ENCODE data around the gene BAMBI.

- TF ChIP-seq, protein P1, sequence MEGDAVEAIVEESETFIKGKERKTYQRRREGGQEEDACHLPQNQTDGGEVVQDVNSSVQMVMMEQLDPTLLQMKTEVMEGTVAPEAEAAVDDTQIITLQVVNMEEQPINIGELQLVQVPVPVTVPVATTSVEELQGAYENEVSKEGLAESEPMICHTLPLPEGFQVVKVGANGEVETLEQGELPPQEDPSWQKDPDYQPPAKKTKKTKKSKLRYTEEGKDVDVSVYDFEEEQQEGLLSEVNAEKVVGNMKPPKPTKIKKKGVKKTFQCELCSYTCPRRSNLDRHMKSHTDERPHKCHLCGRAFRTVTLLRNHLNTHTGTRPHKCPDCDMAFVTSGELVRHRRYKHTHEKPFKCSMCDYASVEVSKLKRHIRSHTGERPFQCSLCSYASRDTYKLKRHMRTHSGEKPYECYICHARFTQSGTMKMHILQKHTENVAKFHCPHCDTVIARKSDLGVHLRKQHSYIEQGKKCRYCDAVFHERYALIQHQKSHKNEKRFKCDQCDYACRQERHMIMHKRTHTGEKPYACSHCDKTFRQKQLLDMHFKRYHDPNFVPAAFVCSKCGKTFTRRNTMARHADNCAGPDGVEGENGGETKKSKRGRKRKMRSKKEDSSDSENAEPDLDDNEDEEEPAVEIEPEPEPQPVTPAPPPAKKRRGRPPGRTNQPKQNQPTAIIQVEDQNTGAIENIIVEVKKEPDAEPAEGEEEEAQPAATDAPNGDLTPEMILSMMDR (IDR thresholded peaks at IDR 0.05 in 8 of 11, conservative IDR thresholded peaks at IDR 0.05 in 3 of 11) = no peak
- no peak for TF ChIP-seq POLR2AphosphoS5 (IDR thresholded peaks at IDR 0.05)
Measured at GRCh38 chr10:28691187-28691694, 13.9 kb downstream of the BAMBI start.

Measured in spleen (tissue), 7 donors.